IMR-90 (cell line): ENCODE results near the gene VAV1. TPM values are rescaled to one million over a fixed set of nuclear protein-coding genes. Genes with fewer than 3 reads are reported as not detected.

Experiments
- ATAC-seq: fragments of 200-7000 bp; cut with Tn5 transposase; 2 replicates; pipeline ENCODE4 v1.9.1; 2020; ENCODE audit warnings: low read depth, mild to moderate bottlenecking, moderate library complexity
- BruUV-seq: library from RNA; stranded (reverse); fragments of 400-500 nt; replicated peaks from 2 replicates; lab custom pipeline; 2021; lab: Mats Ljungman, UMichigan
- CTCF ChIA-PET: fragments of 300-600 bp; formaldehyde crosslinking; extraction: SDS; loops from one replicate; lab custom pipeline; 2021; ENCODE audit warnings: antibody characterized with exemption; lab: Yijun Ruan, JAX
- POLR2A ChIA-PET: fragments of 300-600 bp; sonication (Branson Sonifier 250); formaldehyde crosslinking; loops from one replicate; lab custom pipeline; 2022; ENCODE audit warnings: antibody characterized with exemption; ENCODE audit not compliant: unreplicated experiment; lab: Charles Lee
- DNase-seq: peaks from one replicate; pipeline ENCODE4 v3.0.0; 2013
- H2AFZ ChIP-seq: replicated peaks from 2 replicates; pipeline ENCODE3; 2013; ENCODE audit warnings: low read length, mild to moderate bottlenecking; ENCODE audit not compliant: poor library complexity
- H2AK5ac ChIP-seq: 2 replicates; pipeline ENCODE4 v1.6.1; 2013; ENCODE audit warnings: low read depth, low read length, inconsistent platforms
- H2AK9ac ChIP-seq: replicated peaks from 2 replicates; pipeline ENCODE3; 2013; ENCODE audit warnings: mild to moderate bottlenecking, low read depth, low read length, moderate library complexity; ENCODE audit not compliant: poor library complexity
- H2BK120ac ChIP-seq: 2 replicates; pipeline ENCODE4 v1.6.1; 2013; ENCODE audit warnings: low read depth, low read length, inconsistent platforms
- H2BK15ac ChIP-seq: 3 replicates; pipeline ENCODE4 v1.6.1; 2013; ENCODE audit warnings: low read depth, low read length, inconsistent platforms
- H2BK20ac ChIP-seq: 2 replicates; pipeline ENCODE4 v1.6.1; 2013; ENCODE audit warnings: low read depth, mild to moderate bottlenecking, inconsistent platforms, low read length, moderate library complexity
- H2BK5ac ChIP-seq: 2 replicates; pipeline ENCODE4 v1.6.1; 2013; ENCODE audit warnings: mild to moderate bottlenecking, low read depth, low read length, inconsistent platforms; ENCODE audit not compliant: poor library complexity, severe bottlenecking
- H3K14ac ChIP-seq: replicated peaks from 2 replicates; pipeline ENCODE4 v1.6.1; 2013; ENCODE audit warnings: low read depth, low read length, inconsistent platforms
- H3K18ac ChIP-seq: 2 replicates; pipeline ENCODE4 v1.6.1; 2013; ENCODE audit warnings: low read depth, low read length, control low read depth
- H3K23ac ChIP-seq: 2 replicates; pipeline ENCODE4 v1.6.1; 2013; ENCODE audit warnings: low read depth, low read length, inconsistent platforms
- H3K27ac ChIP-seq: 2 replicates; pipeline ENCODE4 v1.5.1; 2013; ENCODE audit warnings: mild to moderate bottlenecking, control low read depth, low read length; ENCODE audit not compliant: insufficient read depth
- H3K27me3 ChIP-seq: 2 replicates; pipeline ENCODE4 v1.6.1; 2013; ENCODE audit warnings: low read length; ENCODE audit not compliant: control insufficient read depth, insufficient read depth
- H3K36me3 ChIP-seq: 2 replicates; pipeline ENCODE4 v1.6.1; 2013; ENCODE audit warnings: low read length, mixed read lengths; ENCODE audit not compliant: control insufficient read depth, insufficient read depth
- H3K4ac ChIP-seq: 2 replicates; pipeline ENCODE4 v1.6.1; 2013; ENCODE audit warnings: low read depth, low read length, inconsistent platforms
- H3K4me1 ChIP-seq: 2 replicates; pipeline ENCODE4 v1.6.1; 2013; ENCODE audit warnings: low read length, mixed read lengths; ENCODE audit not compliant: control insufficient read depth, insufficient read depth
- H3K4me2 ChIP-seq: 2 replicates; pipeline ENCODE4 v1.6.1; 2013; ENCODE audit warnings: low read depth, mild to moderate bottlenecking, control low read depth, low read length, moderate library complexity
- H3K4me3 ChIP-seq: 2 replicates; pipeline ENCODE4 v1.5.1; 2013; ENCODE audit warnings: low read depth, mild to moderate bottlenecking, control low read depth, low read length, moderate library complexity; ENCODE audit not compliant: insufficient read depth
- H3K56ac ChIP-seq: 2 replicates; pipeline ENCODE4 v1.6.1; 2013; ENCODE audit warnings: low read length, inconsistent platforms; ENCODE audit not compliant: insufficient read depth; ENCODE audit errors: extremely low read depth
- H3K79me1 ChIP-seq, 2 experiments: 2 replicates each; pipeline ENCODE4 v1.6.1; 2013; ENCODE audit warnings: low read length in 2 of 2, inconsistent platforms in 1 of 2, low read depth in 1 of 2
- H3K9ac ChIP-seq: 2 replicates; pipeline ENCODE4 v1.6.1; 2013; ENCODE audit warnings: low read depth, low read length, control low read depth
- H3K9me1 ChIP-seq: 2 replicates; pipeline ENCODE4 v1.6.1; 2013; ENCODE audit warnings: low read length, inconsistent platforms; ENCODE audit not compliant: insufficient read depth
- H3K9me3 ChIP-seq: 2 replicates; pipeline ENCODE4 v1.6.1; 2013; ENCODE audit warnings: low read length; ENCODE audit not compliant: control insufficient read depth, insufficient read depth
- H4K20me1 ChIP-seq: 2 replicates; pipeline ENCODE4 v1.6.1; 2013; ENCODE audit warnings: low read length, inconsistent platforms; ENCODE audit not compliant: insufficient read depth
- H4K5ac ChIP-seq: 2 replicates; pipeline ENCODE4 v1.6.1; 2013; ENCODE audit warnings: mild to moderate bottlenecking, low read depth, low read length, control low read depth
- H4K8ac ChIP-seq, 2 experiments: 2 replicates each; pipeline ENCODE4 v1.6.1; 2013; ENCODE audit warnings: low read depth in 2 of 2, low read length in 2 of 2, control low read depth in 1 of 2, inconsistent platforms in 1 of 2
- H4K91ac ChIP-seq: 2 replicates; pipeline ENCODE4 v1.6.1; 2013; ENCODE audit warnings: low read depth, low read length, inconsistent platforms; ENCODE audit not compliant: insufficient read depth
- BHLHE40 ChIP-seq: fragments of 150-350 bp; IDR thresholded peaks from 2 replicates; pipeline ENCODE4 v1.6.1; 2016; ENCODE audit warnings: mild to moderate bottlenecking, low read depth, low read length
- CEBPB ChIP-seq: IDR thresholded peaks from 2 replicates; pipeline ENCODE4 v1.6.1; 2012; ENCODE audit warnings: low read depth, low read length, improper control_type of control experiment
- CHD1 ChIP-seq: IDR thresholded peaks from 2 replicates; pipeline ENCODE4 v1.6.1; 2012; ENCODE audit warnings: low read depth, low read length, improper control_type of control experiment
- CTCF ChIP-seq: conservative IDR thresholded peaks from 2 replicates; pipeline ENCODE4 v1.5.1; 2012; ENCODE audit warnings: mild to moderate bottlenecking, low read depth, low read length, improper control_type of control experiment
- FOS ChIP-seq: fragments of 150-350 bp; IDR thresholded peaks from 2 replicates; pipeline ENCODE4 v1.6.1; 2016; ENCODE audit warnings: low read depth, low read length
- MAFK ChIP-seq: IDR thresholded peaks from 2 replicates; pipeline ENCODE4 v1.6.1; 2012; ENCODE audit warnings: low read depth, low read length, improper control_type of control experiment
- MAZ ChIP-seq: IDR thresholded peaks from 2 replicates; pipeline ENCODE4 v1.6.1; 2012; ENCODE audit warnings: low read depth, mild to moderate bottlenecking, low read length, improper control_type of control experiment, moderate library complexity, borderline replicate concordance
- MXI1 ChIP-seq: IDR thresholded peaks from 2 replicates; pipeline ENCODE4 v1.6.1; 2012; ENCODE audit warnings: low read depth, mild to moderate bottlenecking, low read length, moderate library complexity, borderline replicate concordance
- NFE2L2 ChIP-seq: fragments of 150-350 bp; IDR thresholded peaks from 2 replicates; pipeline ENCODE4 v1.6.1; 2016; ENCODE audit warnings: low read depth, mild to moderate bottlenecking, low read length
- POLR2A ChIP-seq: IDR thresholded peaks from 2 replicates; pipeline ENCODE4 v1.6.1; 2012; ENCODE audit warnings: mild to moderate bottlenecking, low read depth, low read length
- RAD21 ChIP-seq: IDR thresholded peaks from 2 replicates; pipeline ENCODE4 v1.6.1; 2012; ENCODE audit warnings: low read length, improper control_type of control experiment
- RCOR1 ChIP-seq: IDR thresholded peaks from 2 replicates; pipeline ENCODE4 v1.6.1; 2012; ENCODE audit warnings: mild to moderate bottlenecking, low read length, improper control_type of control experiment; ENCODE audit not compliant: insufficient replicate concordance
- RFX5 ChIP-seq: IDR thresholded peaks from 2 replicates; pipeline ENCODE4 v1.8.0; 2012; ENCODE audit warnings: low read depth, mild to moderate bottlenecking, low read length, moderate library complexity
- SMC3 ChIP-seq: fragments of 150-350 bp; IDR thresholded peaks from 2 replicates; pipeline ENCODE4 v1.6.1; 2016; ENCODE audit warnings: low read depth, mild to moderate bottlenecking, antibody characterized with exemption, low read length, moderate library complexity
- USF2 ChIP-seq: fragments of 150-350 bp; IDR thresholded peaks from 2 replicates; pipeline ENCODE4 v1.6.1; 2017; ENCODE audit warnings: mild to moderate bottlenecking, antibody characterized with exemption, low read length, low read depth
- WGBS, 2 experiments: methylation state at CpG; one replicate each; pipeline versions ENCODE4 v1.1.5 to v1.1.7; 2013; ENCODE audit warnings: missing lambda C conversion rate in 2 of 2; ENCODE audit not compliant: insufficient read length in 1 of 2; ENCODE audit errors: extremely low coverage in 2 of 2; 5-methylcytosine and 5-hydroxymethylcytosine counted together
- dilution Hi-C: fragments of 300-500 bp; cut with HindIII; formaldehyde crosslinking; loops from one replicate; pipeline ENCODE4 v1.14.3; 2018; ENCODE audit warnings: low sequenced_read_pairs; ENCODE audit not compliant: unreplicated experiment
- in situ Hi-C: fragments of 300-500 bp; cut with MboI; formaldehyde crosslinking; loops from 3 replicates; pipeline ENCODE4 v1.14.3; 2019; ENCODE audit warnings: low sequenced_read_pairs, inconsistent platforms, mixed read lengths
- intact Hi-C: fragments of 100-400 bp; cut with micrococcal nuclease; formaldehyde crosslinking; loops from 2 replicates; pipeline ENCODE4 v1.10.0; 2022
- polyA plus RNA-seq, 3 experiments: library from polyadenylated mRNA; depleted of rRNA; stranded (reverse); fragments of >200 nt; gene quantifications; 2 replicates each; pipeline ENCODE4 v1.2.3, GENCODE V29; 2012; ENCODE audit warnings: low replicate concordance in 1 of 3
- total RNA-seq: library from RNA; depleted of rRNA; stranded (reverse); fragments of >200 nt; gene quantifications from 2 replicates; pipeline ENCODE4 v1.2.3, GENCODE V29; 2012
- TF ChIP-seq, protein P1 (sequence below): fragments of 150-350 bp; IDR thresholded peaks from 2 replicates; pipeline ENCODE4 v1.6.1; 2016; ENCODE audit warnings: low read depth, mild to moderate bottlenecking, low read length, moderate library complexity, borderline replicate concordance

VAV1 gene
- total and polyA plus RNA-seq, 2 of the 4 experiments (the other 2 are of a cell fraction) = not detected

GRCh38 chr19:6730153-6730804, 42.2 kb upstream of the VAV1 start:
- Histone ChIP-seq H4K8ac (no peak overlapping the region), H3K36me3 (peaks cover 11% of the 10 kb centered on the region; the same call in 1 of the 2 replicates), H3K79me1 (peaks cover 0 to 9% of the 10 kb centered on the region in 2 experiments; a peak in 3 of 4 replicates), H3K9me1 (no peaks in the 10 kb centered on the region; the same call in 1 of the 2 replicates), H3K18ac (no peak overlapping the region), H3K9me3 (no peaks in the 10 kb centered on the region), H2BK20ac (no peak overlapping the region), H3K27me3 (no peaks in the 10 kb centered on the region), H4K5ac (no peak overlapping the region), H2AK5ac (no peak overlapping the region), H4K20me1 (no peaks in the 10 kb centered on the region), H2BK5ac (no peak overlapping the region), H3K56ac (no peak overlapping the region), H3K4ac (no peak overlapping the region), H2AK9ac (no peak overlapping the region), H3K4me1 (no peaks in the 10 kb centered on the region), H2AFZ (peak overlapping the region; percentile 29), H3K27ac (no peak overlapping the region), H3K4me2 (no peak overlapping the region), H3K14ac (no peak overlapping the region), H3K23ac (no peak overlapping the region), H3K4me3 (no peak overlapping the region), H4K91ac (no peak overlapping the region), H2BK15ac (no peak overlapping the region), H2BK120ac (no peak overlapping the region), H3K9ac (no peak overlapping the region)
- WGBS, 2 experiments = 28% methylated on average over 2 of the region's 27 CpGs; no CpG with 5 or more reads in 1 of the 2 experiments
- in situ Hi-C loops = loop anchor here (10.0 kb wide), 2 partner anchors 135 to 215 kb away; no protein-coding TSS in a partner anchor
- ATAC-seq (no peak), DNase-seq (no peak)
- no TSS peak for BruUV-seq
- TF ChIP-seq RFX5 = no peak
- no peak for TF ChIP-seq USF2
- TF ChIP-seq POLR2A = no peak
- TF ChIP-seq RAD21 = no peak
- TF ChIP-seq MXI1 = no peak
- TF ChIP-seq RCOR1 = no peak
- TF ChIP-seq, protein P1, sequence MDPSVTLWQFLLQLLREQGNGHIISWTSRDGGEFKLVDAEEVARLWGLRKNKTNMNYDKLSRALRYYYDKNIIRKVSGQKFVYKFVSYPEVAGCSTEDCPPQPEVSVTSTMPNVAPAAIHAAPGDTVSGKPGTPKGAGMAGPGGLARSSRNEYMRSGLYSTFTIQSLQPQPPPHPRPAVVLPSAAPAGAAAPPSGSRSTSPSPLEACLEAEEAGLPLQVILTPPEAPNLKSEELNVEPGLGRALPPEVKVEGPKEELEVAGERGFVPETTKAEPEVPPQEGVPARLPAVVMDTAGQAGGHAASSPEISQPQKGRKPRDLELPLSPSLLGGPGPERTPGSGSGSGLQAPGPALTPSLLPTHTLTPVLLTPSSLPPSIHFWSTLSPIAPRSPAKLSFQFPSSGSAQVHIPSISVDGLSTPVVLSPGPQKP = no peak
- TF ChIP-seq CHD1 = no peak
- TF ChIP-seq BHLHE40 = no peak
- no peak for TF ChIP-seq MAFK
- TF ChIP-seq NFE2L2 = no peak
- no peak for TF ChIP-seq MAZ
- TF ChIP-seq SMC3 = no peak
- TF ChIP-seq CTCF = no peak
- TF ChIP-seq CEBPB = no peak
- TF ChIP-seq FOS = no peak
- dilution Hi-C loops = no loop called here
- intact Hi-C loops = loop anchor here (10.0 kb wide), 1 partner anchor 335 kb away; the partner anchor contains the start of gene ZNF557
- ChIA-PET POLR2A (no interaction called here), CTCF (no interaction called here)
